H9 (cell line): ENCODE data around the gene KLF13. TPM values are rescaled to one million over a fixed set of nuclear protein-coding genes. Genes with fewer than 3 reads are reported as not detected.

ENCODE experiments used
- DNase-seq: peaks from one replicate; pipeline ENCODE4 v3.0.0-alpha.2; 2017
- H2AFZ ChIP-seq: one replicate; pipeline ENCODE4 v1.6.1; 2013; ENCODE audit warnings: mild to moderate bottlenecking, low read length, control low read depth, moderate library complexity
- H2AK5ac ChIP-seq: 2 replicates; pipeline ENCODE4 v1.6.1; 2013; ENCODE audit warnings: low read length, control low read depth, mixed read lengths; ENCODE audit not compliant: insufficient read length
- H2BK120ac ChIP-seq: one replicate; pipeline ENCODE4 v1.6.1; 2013; ENCODE audit warnings: low read depth, mild to moderate bottlenecking, low read length, control low read depth, inconsistent platforms; ENCODE audit not compliant: poor library complexity, severe bottlenecking
- H2BK12ac ChIP-seq: 2 replicates; pipeline ENCODE4 v1.6.1; 2013; ENCODE audit warnings: low read length, control low read depth, mixed read lengths, low read depth; ENCODE audit not compliant: insufficient read length
- H2BK15ac ChIP-seq: 2 replicates; pipeline ENCODE4 v1.6.1; 2013; ENCODE audit warnings: low read depth, low read length, control low read depth
- H2BK20ac ChIP-seq: one replicate; pipeline ENCODE4 v1.6.1; 2013; ENCODE audit warnings: low read depth, mild to moderate bottlenecking, low read length, control low read depth, inconsistent platforms; ENCODE audit not compliant: poor library complexity, severe bottlenecking
- H2BK5ac ChIP-seq: 2 replicates; pipeline ENCODE4 v1.6.1; 2013; ENCODE audit warnings: low read length, control low read depth, mixed read lengths; ENCODE audit not compliant: insufficient read length
- H3K14ac ChIP-seq: 2 replicates; pipeline ENCODE4 v1.6.1; 2013; ENCODE audit warnings: low read length, control low read depth; ENCODE audit not compliant: insufficient read depth
- H3K18ac ChIP-seq: 2 replicates; pipeline ENCODE4 v1.6.1; 2013; ENCODE audit warnings: low read depth, mild to moderate bottlenecking, mixed read lengths, low read length, control low read depth; ENCODE audit not compliant: insufficient read length
- H3K23ac ChIP-seq: 2 replicates; pipeline ENCODE4 v1.6.1; 2013; ENCODE audit warnings: low read length, control low read depth, mixed read lengths, low read depth; ENCODE audit not compliant: insufficient read length
- H3K23me2 ChIP-seq: 2 replicates; pipeline ENCODE4 v1.6.1; 2013; ENCODE audit warnings: low read depth, mild to moderate bottlenecking, mixed read lengths, low read length, control low read depth; ENCODE audit not compliant: insufficient read length, poor library complexity, severe bottlenecking
- H3K27ac ChIP-seq: 2 replicates; pipeline ENCODE4 v1.5.1; 2013; ENCODE audit warnings: low read length, control low read depth, mixed read lengths, low read depth; ENCODE audit not compliant: insufficient read length
- H3K27me3 ChIP-seq: 2 replicates; pipeline ENCODE4 v1.6.1; 2013; ENCODE audit warnings: low read length, control low read depth, inconsistent platforms; ENCODE audit not compliant: insufficient read depth
- H3K4ac ChIP-seq: 2 replicates; pipeline ENCODE4 v1.6.1; 2013; ENCODE audit warnings: low read depth, mild to moderate bottlenecking, control low read depth, inconsistent platforms, low read length, moderate library complexity
- H3K4me1 ChIP-seq: 2 replicates; pipeline ENCODE4 v1.6.1; 2013; ENCODE audit warnings: low read length, control low read depth, inconsistent platforms; ENCODE audit not compliant: insufficient read depth
- H3K4me2 ChIP-seq: 2 replicates; pipeline ENCODE4 v1.6.1; 2013; ENCODE audit warnings: low read length, control low read depth, mixed read lengths; ENCODE audit not compliant: insufficient read length, insufficient read depth
- H3K56ac ChIP-seq: 2 replicates; pipeline ENCODE4 v1.6.1; 2013; ENCODE audit warnings: low read depth, mild to moderate bottlenecking, mixed read lengths, low read length, control low read depth; ENCODE audit not compliant: insufficient read length
- H3K79me1 ChIP-seq: 2 replicates; pipeline ENCODE4 v1.6.1; 2013; ENCODE audit warnings: low read depth, mild to moderate bottlenecking, moderate library complexity, low read length, control low read depth, inconsistent platforms; ENCODE audit not compliant: insufficient read depth, poor library complexity, severe bottlenecking
- H3K79me2 ChIP-seq: 2 replicates; pipeline ENCODE4 v1.6.1; 2013; ENCODE audit warnings: low read length, control low read depth, inconsistent platforms; ENCODE audit not compliant: insufficient read depth
- H3K9ac ChIP-seq: 2 replicates; pipeline ENCODE4 v1.6.1; 2013; ENCODE audit warnings: low read length, control low read depth, mixed read lengths; ENCODE audit not compliant: insufficient read length; ENCODE audit errors: extremely low read depth
- H3K9me3 ChIP-seq: one replicate; pipeline ENCODE4 v1.6.1; 2013; ENCODE audit warnings: low read depth, low read length, inconsistent platforms; ENCODE audit not compliant: control insufficient read depth
- H3T11ph ChIP-seq: one replicate; pipeline ENCODE4 v1.6.1; 2013; ENCODE audit warnings: mild to moderate bottlenecking, low read length, control low read depth, inconsistent platforms
- H4K20me1 ChIP-seq: one replicate; pipeline ENCODE4 v1.6.1; 2013; ENCODE audit not compliant: control insufficient read depth, insufficient read length, insufficient read depth
- H4K5ac ChIP-seq: 2 replicates; pipeline ENCODE4 v1.6.1; 2013; ENCODE audit warnings: low read depth, mild to moderate bottlenecking, mixed read lengths, low read length, control low read depth; ENCODE audit not compliant: insufficient read length
- H4K8ac ChIP-seq: replicated peaks from 2 replicates; pipeline ENCODE4 v1.6.1; 2013; ENCODE audit warnings: low read length, control low read depth, mixed read lengths, low read depth; ENCODE audit not compliant: insufficient read length
- H4K91ac ChIP-seq: 2 replicates; pipeline ENCODE4 v1.6.1; 2013; ENCODE audit warnings: low read depth, mild to moderate bottlenecking, moderate library complexity, mixed read lengths, low read length, control low read depth; ENCODE audit not compliant: insufficient read length
- H3K27ac Mint-ChIP-seq, 3 experiments: 2 replicates in 2 of 3; 3 replicates in 1 of 3; pipeline ENCODE4 v1.8.0; 2020 to 2021; ENCODE audit warnings: mixed read lengths in 3 of 3, mild to moderate bottlenecking in 1 of 3, moderate library complexity in 1 of 3
- H3K27me3 Mint-ChIP-seq: 2 replicates; pipeline ENCODE4 v1.8.0; 2021; ENCODE audit warnings: low read depth, mild to moderate bottlenecking, moderate library complexity, mixed read lengths
- H3K36me3 Mint-ChIP-seq, 3 experiments: 2 replicates in 2 of 3; 3 replicates in 1 of 3; pipeline ENCODE4 v1.8.0; 2020 to 2021; ENCODE audit warnings: low read depth in 3 of 3, mixed read lengths in 3 of 3; ENCODE audit not compliant: insufficient read depth in 1 of 3
- H3K4me1 Mint-ChIP-seq, 2 experiments: 2 replicates each; pipeline ENCODE4 v1.8.0; 2020; ENCODE audit warnings: mixed read lengths in 2 of 2
- H3K4me3 Mint-ChIP-seq, 2 experiments: 2 replicates in 1 of 2; 3 replicates in 1 of 2; pipeline ENCODE4 v1.8.0; 2020 to 2021; ENCODE audit warnings: mild to moderate bottlenecking in 2 of 2, mixed read lengths in 2 of 2, moderate library complexity in 1 of 2
- H3K9me3 Mint-ChIP-seq, 2 experiments: 2 replicates in 1 of 2; 3 replicates in 1 of 2; pipeline ENCODE4 v1.8.0; 2020; ENCODE audit warnings: mild to moderate bottlenecking in 2 of 2, mixed read lengths in 2 of 2, moderate library complexity in 1 of 2
- WGBS: extraction: QIAGEN DNeasy Blood & Tissue Kit; methylation state at CpG from one replicate; pipeline ENCODE4 v1.1.7; 2013; ENCODE audit warnings: missing lambda C conversion rate, low lambda C conversion rate, mixed read lengths; ENCODE audit not compliant: insufficient read length; ENCODE audit errors: extremely low coverage; 5-methylcytosine and 5-hydroxymethylcytosine counted together
- total RNA-seq: library from RNA; stranded (reverse); gene quantifications from 2 replicates; pipeline ENCODE4 v1.2.1, GENCODE V29; 2021
- TF ChIP-seq, protein P1 (sequence below): fragments of 200-600 bp; sonication (generic); conservative IDR thresholded peaks from 3 replicates; pipeline ENCODE4 v1.8.0; 2021; ENCODE audit warnings: antibody characterized with exemption, mild to moderate bottlenecking

The KLF13 gene
- total RNA-seq, 1 experiment from 2014 or later = 33.4 TPM

DNA sequence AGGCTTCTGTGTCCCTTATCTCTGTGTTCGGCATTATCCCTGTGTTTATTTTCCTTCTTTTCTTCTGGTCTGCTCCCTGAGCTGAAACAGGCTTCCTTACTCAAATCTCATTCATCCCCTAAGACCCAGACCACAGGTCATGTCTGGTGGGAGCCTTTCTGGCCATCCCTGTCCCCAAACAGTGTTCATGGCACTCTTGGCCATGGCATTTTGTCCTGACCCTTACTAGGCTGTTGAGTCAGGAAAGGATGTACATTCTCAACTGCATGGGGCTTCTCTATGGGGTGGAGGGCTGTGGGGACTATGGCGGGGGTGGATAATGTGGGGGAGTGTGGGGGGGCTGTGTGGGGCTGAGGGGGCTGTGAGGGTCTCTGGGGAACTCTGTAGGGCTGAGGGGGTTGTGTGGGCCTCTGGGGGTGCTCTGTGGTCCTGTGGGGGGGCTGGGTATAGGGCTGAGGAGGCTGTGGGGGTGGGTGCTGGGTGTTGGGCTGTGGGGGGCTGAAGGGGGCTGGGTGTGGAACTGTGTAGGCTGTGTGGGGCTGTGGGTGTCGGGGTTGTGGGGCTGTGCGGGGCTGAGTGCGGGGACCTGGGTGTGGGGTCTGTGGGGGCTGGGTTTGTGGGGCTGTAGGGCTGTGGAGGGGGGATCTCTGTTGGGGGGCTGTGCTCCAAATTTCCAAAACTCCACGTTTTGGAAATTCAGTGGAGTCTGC lies 64.3 kb downstream of the KLF13 start:
- TF ChIP-seq, protein P1, sequence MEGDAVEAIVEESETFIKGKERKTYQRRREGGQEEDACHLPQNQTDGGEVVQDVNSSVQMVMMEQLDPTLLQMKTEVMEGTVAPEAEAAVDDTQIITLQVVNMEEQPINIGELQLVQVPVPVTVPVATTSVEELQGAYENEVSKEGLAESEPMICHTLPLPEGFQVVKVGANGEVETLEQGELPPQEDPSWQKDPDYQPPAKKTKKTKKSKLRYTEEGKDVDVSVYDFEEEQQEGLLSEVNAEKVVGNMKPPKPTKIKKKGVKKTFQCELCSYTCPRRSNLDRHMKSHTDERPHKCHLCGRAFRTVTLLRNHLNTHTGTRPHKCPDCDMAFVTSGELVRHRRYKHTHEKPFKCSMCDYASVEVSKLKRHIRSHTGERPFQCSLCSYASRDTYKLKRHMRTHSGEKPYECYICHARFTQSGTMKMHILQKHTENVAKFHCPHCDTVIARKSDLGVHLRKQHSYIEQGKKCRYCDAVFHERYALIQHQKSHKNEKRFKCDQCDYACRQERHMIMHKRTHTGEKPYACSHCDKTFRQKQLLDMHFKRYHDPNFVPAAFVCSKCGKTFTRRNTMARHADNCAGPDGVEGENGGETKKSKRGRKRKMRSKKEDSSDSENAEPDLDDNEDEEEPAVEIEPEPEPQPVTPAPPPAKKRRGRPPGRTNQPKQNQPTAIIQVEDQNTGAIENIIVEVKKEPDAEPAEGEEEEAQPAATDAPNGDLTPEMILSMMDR = no peak
- Mint-ChIP-seq H3K4me3 (peak overlapping the region in 1 of 2 experiments; percentile 8; a peak in 2 of 5 replicates), H3K27me3 (peaks cover 44% of the 10 kb centered on the region), H3K27ac (peak overlapping the region in 1 of 3 experiments; percentile 22; a peak in 1 of 7 replicates), H3K4me1 (peaks cover 9 to 12% of the 10 kb centered on the region in 2 experiments), H3K9me3 (peaks cover 6 to 19% of the 10 kb centered on the region in 2 experiments; a peak in 4 of 5 replicates), H3K36me3 (peaks cover 0 to 12% (median 7%) of the 10 kb centered on the region in 3 experiments; a peak in 4 of 7 replicates)
- Histone ChIP-seq H2AFZ (no peak overlapping the region), H3K56ac (no peak overlapping the region), H3K9me3 (no peaks in the 10 kb centered on the region), H4K20me1 (no peaks in the 10 kb centered on the region), H3K27ac (no peak overlapping the region), H4K8ac (no peak overlapping the region), H3K14ac (no peak overlapping the region), H3K4me2 (no peak overlapping the region), H3K4ac (no peak overlapping the region), H3T11ph (no peak overlapping the region), H3K23ac (no peak overlapping the region), H2AK5ac (no peak overlapping the region), H2BK5ac (no peak overlapping the region), H2BK12ac (no peak overlapping the region), H2BK20ac (no peak overlapping the region), H3K79me2 (no peaks in the 10 kb centered on the region), H3K9ac (no peak overlapping the region), H3K79me1 (no peaks in the 10 kb centered on the region), H4K91ac (no peak overlapping the region), H4K5ac (no peak overlapping the region), H2BK15ac (no peak overlapping the region), H3K4me1 (no peaks in the 10 kb centered on the region), H3K23me2 (peaks cover 18% of the 10 kb centered on the region), H3K18ac (no peak overlapping the region), H2BK120ac (no peak overlapping the region), H3K27me3 (peaks cover 2% of the 10 kb centered on the region; the same call in 1 of the 2 replicates)
- no CpG with 5 or more reads among the region's 6 CpGs for WGBS
- no peak for DNase-seq
